Activated gamma-delta T cell treated with anti-CD3 and anti-CD28 coated beads, Interleukin-2, amount 50 U/mL, for 16 hours (primary cell): ENCODE results near the gene HTRA2.

Source experiments
- DNase-seq: peaks from one replicate; pipeline ENCODE4 v3.0.0-alpha.2; 2020; ENCODE audit warnings: low read depth

The HTRA2 gene

GRCh38 chr2:74562126-74562775, 32.5 kb downstream of the HTRA2 start:
- no peak for DNase-seq

- no peak for DNase-seq
Observed at GRCh38 chr2:74564222-74564621, 34.5 kb downstream of the HTRA2 start.

GRCh38 chr2:74566076-74566753, 36.5 kb downstream of the HTRA2 start:
- no peak for DNase-seq

GRCh38 chr2:74566754-74567085, 37.0 kb downstream of the HTRA2 start:
- DNase-seq: no peak

GRCh38 chr2:74567881-74568280, 38.1 kb downstream of the HTRA2 start:
- DNase-seq: no peak

- DNase-seq: no peak
Observed at GRCh38 chr2:74569686-74570085, 40.0 kb downstream of the HTRA2 start.

GRCh38 chr2:74571058-74571457, 41.3 kb downstream of the HTRA2 start:
- no peak for DNase-seq

GRCh38 chr2:74572178-74572925, 42.6 kb downstream of the HTRA2 start:
- no peak for DNase-seq

- no peak for DNase-seq
Observed at GRCh38 chr2:74573747-74574562, 44.2 kb downstream of the HTRA2 start.

GRCh38 chr2:74575320-74575719, 45.6 kb downstream of the HTRA2 start:
- DNase-seq: no peak

GRCh38 chr2:74576211-74576862, 46.6 kb downstream of the HTRA2 start:
- no peak for DNase-seq

- DNase-seq: no peak
Observed at GRCh38 chr2:74576863-74577229, 47.1 kb downstream of the HTRA2 start.

- DNase-seq: no peak
Observed at GRCh38 chr2:74577448-74577847, 47.7 kb downstream of the HTRA2 start.

GRCh38 chr2:74578408-74578807, 48.7 kb downstream of the HTRA2 start:
- DNase-seq: no peak

- no peak for DNase-seq
Observed at GRCh38 chr2:74581463-74581862, 51.7 kb downstream of the HTRA2 start.

GRCh38 chr2:74582184-74582583, 52.5 kb downstream of the HTRA2 start:
- DNase-seq: no peak
